RWPE2 (cell line): ENCODE results near the gene TRIP13.

ENCODE experiments used
- ATAC-seq: fragments of 200-7000 bp; cut with Tn5 transposase; 3 replicates; pipeline ENCODE4 v1.9.1; 2021; ENCODE audit warnings: low read depth
- DNase-seq: peaks from one replicate; pipeline ENCODE4 v3.0.0-alpha.2; 2020; ENCODE audit warnings: low spot score
- H3K27ac ChIP-seq: fragments of 450-650 bp; 2 replicates; pipeline ENCODE4 v1.5.1; 2017; ENCODE audit warnings: mild to moderate bottlenecking; ENCODE audit not compliant: poor library complexity, severe bottlenecking
- H3K27me3 ChIP-seq: fragments of 250-450 bp; sonication (Bioruptor Pico); 2 replicates; pipeline ENCODE4 v1.5.1; 2021; ENCODE audit warnings: mild to moderate bottlenecking, moderate library complexity; ENCODE audit not compliant: insufficient read depth, poor library complexity, severe bottlenecking
- H3K36me3 ChIP-seq: fragments of 250-450 bp; sonication (Bioruptor Pico); 2 replicates; pipeline ENCODE4 v1.5.1; 2020; ENCODE audit warnings: low read depth, mild to moderate bottlenecking, moderate library complexity
- H3K4me1 ChIP-seq: fragments of 250-450 bp; sonication (Bioruptor Pico); 2 replicates; pipeline ENCODE4 v1.5.1; 2021; ENCODE audit warnings: mild to moderate bottlenecking, moderate library complexity; ENCODE audit not compliant: insufficient read depth, poor library complexity, severe bottlenecking
- H3K4me3 ChIP-seq: fragments of 250-450 bp; sonication (Bioruptor Pico); 2 replicates; pipeline ENCODE4 v1.5.1; 2021; ENCODE audit warnings: mild to moderate bottlenecking, moderate library complexity; ENCODE audit not compliant: severe bottlenecking
- H3K9me3 ChIP-seq: fragments of 250-450 bp; sonication (Bioruptor Pico); 2 replicates; pipeline ENCODE4 v1.5.1; 2021; ENCODE audit warnings: mild to moderate bottlenecking, moderate library complexity; ENCODE audit not compliant: severe bottlenecking
- CTCF ChIP-seq: fragments of 450-650 bp; IDR thresholded peaks from one replicate; pipeline ENCODE4 v1.5.1; 2017; ENCODE audit warnings: mild to moderate bottlenecking, moderate library complexity; ENCODE audit not compliant: poor library complexity, severe bottlenecking

TRIP13 gene

GRCh38 chr5:905139-905642 lies 12.5 kb downstream of the TRIP13 start:
- no peak overlapping the region for H3K4me3 ChIP-seq
- peaks cover 95% of the 10 kb centered on the region for H3K36me3 ChIP-seq
- no peaks in the 10 kb centered on the region for H3K27me3 ChIP-seq
- no peaks in the 10 kb centered on the region for H3K9me3 ChIP-seq
- DNase-seq (peak; percentile 29), ATAC-seq (no peak)
- no peak for TF ChIP-seq CTCF
- no peaks in the 10 kb centered on the region for H3K4me1 ChIP-seq
- no peak overlapping the region for H3K27ac ChIP-seq

DNA sequence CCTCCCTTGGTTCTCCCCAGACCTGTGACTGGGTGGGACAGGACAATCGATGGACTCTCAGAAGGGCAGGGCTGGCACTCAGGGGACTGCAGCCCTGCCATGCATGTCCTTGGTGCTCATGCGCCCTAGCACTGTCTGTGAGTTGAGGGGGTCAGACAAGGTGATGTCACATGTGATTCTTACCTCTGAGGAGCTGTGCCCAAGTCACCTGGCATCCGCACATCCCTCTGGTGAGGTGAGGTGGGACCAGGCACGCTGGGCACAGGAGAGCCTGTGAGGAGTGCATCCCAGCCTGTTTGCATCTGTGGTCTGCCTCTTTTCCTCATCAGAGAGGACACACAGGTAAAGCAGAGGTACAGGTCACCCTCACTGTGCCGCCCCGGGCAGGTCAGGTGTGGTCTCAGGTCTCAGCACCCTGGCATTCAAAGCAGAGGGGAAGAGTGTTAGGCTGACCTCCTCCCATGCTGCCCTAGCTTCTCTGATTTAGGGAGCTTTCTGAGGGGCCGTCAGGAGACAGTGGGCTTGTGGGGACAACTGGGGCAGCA lies 14.8 kb downstream of the TRIP13 start:
- H3K27ac ChIP-seq, result no peak overlapping the region
- H3K4me1 ChIP-seq, result peaks cover 9% of the 10 kb centered on the region
- no peak overlapping the region for H3K4me3 ChIP-seq
- no peak for ATAC-seq
- DNase-seq, result no peak
- H3K36me3 ChIP-seq, result peaks cover 78% of the 10 kb centered on the region
- no peaks in the 10 kb centered on the region for H3K9me3 ChIP-seq
- no peaks in the 10 kb centered on the region for H3K27me3 ChIP-seq
- no peak for TF ChIP-seq CTCF

GRCh38 chr5:908172-908571 lies 15.5 kb downstream of the TRIP13 start:
- no peaks in the 10 kb centered on the region for H3K27me3 ChIP-seq
- DNase-seq (no peak), ATAC-seq (no peak)
- H3K27ac ChIP-seq, result no peak overlapping the region
- H3K4me1 ChIP-seq, result peaks cover 15% of the 10 kb centered on the region
- no peaks in the 10 kb centered on the region for H3K9me3 ChIP-seq
- no peak for TF ChIP-seq CTCF
- peaks cover 75% of the 10 kb centered on the region for H3K36me3 ChIP-seq
- no peak overlapping the region for H3K4me3 ChIP-seq

- H3K4me3 ChIP-seq, result no peak overlapping the region
- no peak overlapping the region for H3K27ac ChIP-seq
- H3K4me1 ChIP-seq, result peaks cover 15% of the 10 kb centered on the region
- peaks cover 75% of the 10 kb centered on the region for H3K36me3 ChIP-seq
- H3K9me3 ChIP-seq, result no peaks in the 10 kb centered on the region
- ATAC-seq (no peak), DNase-seq (no peak)
- no peaks in the 10 kb centered on the region for H3K27me3 ChIP-seq
- no peak for TF ChIP-seq CTCF
These were observed 16.4 kb downstream of the TRIP13 start for GRCh38 chr5:909086-909485.

DNA sequence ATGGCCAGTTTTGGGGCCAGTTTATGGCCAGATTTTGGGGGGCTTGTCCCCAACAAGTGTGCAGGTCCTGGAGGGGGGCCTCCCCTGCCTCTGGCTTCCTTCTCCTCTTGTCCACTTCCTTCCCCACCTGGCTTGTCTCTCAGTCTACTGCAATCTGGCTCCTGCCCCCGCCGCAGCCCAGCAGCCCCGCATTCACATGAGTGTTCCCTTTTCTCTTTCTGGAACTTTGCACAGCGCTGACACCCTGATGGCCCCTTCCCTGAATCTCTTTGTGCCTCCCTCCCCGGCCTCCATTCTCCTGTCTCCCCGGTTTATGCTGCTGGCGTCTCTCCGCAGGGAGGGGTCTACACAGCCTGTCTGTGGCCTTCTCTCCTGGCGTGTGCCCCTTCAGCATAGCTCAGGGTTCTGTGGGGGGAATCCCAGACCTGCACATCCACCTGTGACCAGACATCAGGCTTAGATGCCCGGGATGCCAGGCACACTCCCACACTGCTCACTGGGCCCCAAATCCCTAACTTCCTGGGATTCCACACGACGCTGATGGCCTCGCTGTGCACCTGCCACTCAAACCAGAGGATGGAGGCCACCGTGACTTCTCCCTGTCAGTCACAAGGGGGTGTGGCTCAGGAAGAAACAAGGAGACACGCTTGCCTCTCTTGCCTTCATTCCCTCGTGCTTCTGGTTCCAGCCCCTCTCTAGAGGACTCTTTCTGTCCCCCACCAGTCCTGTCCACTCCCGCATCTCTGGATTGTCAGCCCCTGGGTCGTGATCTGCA lies 17.5 kb downstream of the TRIP13 start:
- peaks cover 74% of the 10 kb centered on the region for H3K36me3 ChIP-seq
- peaks cover 15% of the 10 kb centered on the region for H3K4me1 ChIP-seq
- H3K27ac ChIP-seq, result no peak overlapping the region
- no peaks in the 10 kb centered on the region for H3K9me3 ChIP-seq
- no peak for TF ChIP-seq CTCF
- no peaks in the 10 kb centered on the region for H3K27me3 ChIP-seq
- no peak for ATAC-seq
- no peak for DNase-seq
- H3K4me3 ChIP-seq, result no peak overlapping the region
